Measurements from ENCODE around the gene XYLT1. TPM values are rescaled to one million over a fixed set of nuclear protein-coding genes. Genes with fewer than 3 reads are reported as not detected.

XYLT1 gene
- total RNA-seq, 1 donor from 2014 or later, result 41.6 TPM

DNA sequence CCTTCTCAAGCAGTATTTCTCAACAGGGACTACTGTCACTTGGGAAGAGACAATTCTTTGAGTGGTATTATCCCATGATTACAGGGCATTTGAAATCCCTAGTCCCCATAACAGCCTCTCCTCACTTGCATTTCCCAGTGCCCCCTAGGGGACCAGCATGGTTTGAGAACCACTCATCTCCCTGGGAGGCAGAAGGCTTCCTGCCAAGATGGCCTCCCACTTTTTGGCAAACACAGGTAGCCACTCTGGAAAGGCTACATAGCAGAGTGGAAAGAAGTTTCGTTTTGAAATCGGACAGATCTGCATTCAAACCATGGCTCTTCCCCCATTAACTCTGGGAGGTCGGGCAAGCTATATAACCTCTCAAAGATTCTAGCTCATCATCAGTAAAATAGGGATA is 256.8 kb downstream of the XYLT1 start:
- intact Hi-C loops (cut with micrococcal nuclease), result loop anchor here (2.0 to 5.0 kb wide), 2 partner anchors 155 to 253 kb away; no protein-coding TSS in a partner anchor

DNA sequence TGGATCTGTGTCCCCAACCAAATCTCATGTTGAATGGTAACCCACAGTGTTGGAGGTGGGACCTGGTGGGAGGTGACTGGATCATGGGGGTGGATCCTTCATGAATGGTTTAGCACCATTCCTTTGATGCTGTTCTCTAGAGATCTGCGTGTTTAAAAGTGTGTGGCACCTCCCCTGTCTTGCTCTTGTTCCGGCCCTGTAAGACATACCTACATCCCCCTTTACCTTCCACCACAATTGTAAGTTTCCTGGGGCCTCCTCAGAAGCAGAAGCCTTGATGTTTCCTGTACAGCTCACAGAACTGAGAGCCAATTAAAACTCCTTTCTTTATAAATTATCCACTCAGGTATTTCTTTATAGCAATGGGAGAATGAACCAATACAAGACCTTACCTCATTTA is 257.7 kb downstream of the XYLT1 start:
- intact Hi-C loops (cut with micrococcal nuclease), result loop anchor here (2.0 to 5.0 kb wide), 2 partner anchors 156 to 254 kb away; no protein-coding TSS in a partner anchor

DNA sequence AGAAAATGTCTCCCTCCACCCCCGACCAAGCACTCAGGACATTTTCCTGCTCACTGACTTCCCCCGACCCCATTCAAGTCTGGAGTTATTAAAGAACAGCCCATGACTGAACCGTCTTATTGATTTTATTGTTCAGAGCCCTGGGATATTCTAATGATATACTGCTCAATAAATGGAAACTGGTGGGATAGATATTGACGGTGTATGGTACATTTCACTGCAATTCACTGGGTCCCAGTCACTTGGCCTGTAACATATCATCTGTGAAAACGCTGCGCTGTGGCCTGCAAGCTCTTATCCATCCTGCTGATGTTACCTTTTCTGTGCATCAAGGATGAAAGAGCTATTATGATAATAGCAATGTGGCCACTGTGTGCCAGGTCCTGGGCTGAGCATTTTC is 258.2 kb downstream of the XYLT1 start:
- intact Hi-C loops (cut with micrococcal nuclease), result loop anchor here (2.0 to 5.0 kb wide), 2 partner anchors 156 to 255 kb away; no protein-coding TSS in a partner anchor

DNA sequence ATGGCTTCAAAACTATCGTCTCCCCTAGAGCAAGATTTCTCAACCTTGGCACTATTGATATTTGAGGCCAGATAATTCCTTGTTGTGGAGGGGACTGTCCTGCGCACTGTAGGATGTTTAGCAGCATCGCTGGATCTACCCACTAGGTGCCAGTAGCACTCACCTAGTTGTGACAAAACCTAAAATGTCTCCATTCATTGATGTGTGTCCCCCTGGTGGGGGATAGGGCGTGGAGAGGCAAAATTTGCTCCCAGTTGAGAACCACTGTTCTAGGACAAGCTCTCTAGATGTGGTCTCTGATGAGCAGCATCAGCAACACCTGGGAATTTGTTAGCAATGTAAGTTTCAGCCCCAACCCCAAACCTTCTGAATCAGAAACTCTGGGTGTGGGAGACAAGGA is 259.0 kb downstream of the XYLT1 start:
- intact Hi-C loops (cut with micrococcal nuclease), result loop anchor here (1.0 to 5.0 kb wide), 3 partner anchors 157 to 368 kb away; no protein-coding TSS in a partner anchor

DNA sequence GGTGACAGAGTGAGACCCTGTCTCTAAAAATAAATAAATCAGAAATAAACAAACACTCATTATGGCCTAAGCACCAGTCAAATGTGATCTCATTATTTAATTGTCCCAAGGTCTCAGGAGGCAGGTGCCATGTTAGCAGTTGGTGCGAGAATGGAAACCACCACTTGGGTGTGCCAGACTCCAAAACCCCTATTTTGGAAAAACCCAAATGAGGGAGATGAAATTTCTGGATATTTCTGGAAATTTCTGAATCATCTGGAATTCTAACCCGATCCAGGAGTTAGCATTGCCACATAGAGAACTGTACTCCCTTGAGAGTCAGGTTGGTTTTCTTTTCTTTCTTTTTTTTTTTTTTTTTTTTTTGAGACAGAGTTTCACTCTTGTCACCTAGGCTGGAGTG is 264.0 kb downstream of the XYLT1 start:
- intact Hi-C loops (cut with micrococcal nuclease), result no loop called here

DNA sequence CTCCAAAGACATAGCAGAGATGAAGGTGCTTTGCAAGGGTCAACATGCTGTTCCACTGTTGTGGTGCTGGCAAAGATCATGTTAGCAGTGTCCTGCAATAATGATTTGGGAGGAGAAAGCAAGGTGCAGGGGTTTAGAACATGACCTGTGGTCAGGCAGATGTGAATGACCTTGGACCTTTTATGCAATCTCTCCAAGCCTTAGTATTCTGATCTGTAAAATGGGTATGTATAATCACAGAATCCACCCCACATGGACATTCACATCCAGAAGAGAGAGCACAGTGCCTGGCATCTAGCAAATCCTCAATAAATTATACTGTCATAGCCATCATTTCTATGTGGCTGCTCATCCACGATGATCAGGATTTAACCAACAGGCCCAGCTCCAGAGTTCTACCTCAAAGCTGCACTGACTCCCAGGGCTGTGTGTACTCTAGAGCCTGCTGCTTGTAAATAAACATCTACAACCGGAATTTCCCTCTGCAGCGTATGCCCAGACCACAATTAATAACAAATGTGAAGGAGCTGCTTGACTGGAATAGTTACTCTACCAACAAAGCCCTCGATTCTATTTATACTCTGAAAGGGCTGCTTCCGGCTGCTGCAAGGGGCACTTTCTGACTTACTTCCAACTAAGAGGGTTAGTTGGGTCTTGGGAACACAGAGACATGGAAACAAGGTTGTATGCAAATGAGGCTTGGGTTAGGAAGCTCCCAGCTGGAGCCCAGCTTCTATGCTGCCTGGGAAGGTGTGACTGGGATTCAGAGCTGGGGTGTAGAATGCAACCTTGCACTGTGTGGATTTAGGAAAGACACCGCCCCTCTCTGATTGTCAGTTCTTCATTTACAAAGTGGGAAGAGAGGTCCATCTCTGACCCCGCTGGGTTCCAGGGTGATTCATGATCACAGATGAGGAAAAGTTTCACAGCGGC is 265.2 kb downstream of the XYLT1 start:
- intact Hi-C loops (cut with micrococcal nuclease), result no loop called here

DNA sequence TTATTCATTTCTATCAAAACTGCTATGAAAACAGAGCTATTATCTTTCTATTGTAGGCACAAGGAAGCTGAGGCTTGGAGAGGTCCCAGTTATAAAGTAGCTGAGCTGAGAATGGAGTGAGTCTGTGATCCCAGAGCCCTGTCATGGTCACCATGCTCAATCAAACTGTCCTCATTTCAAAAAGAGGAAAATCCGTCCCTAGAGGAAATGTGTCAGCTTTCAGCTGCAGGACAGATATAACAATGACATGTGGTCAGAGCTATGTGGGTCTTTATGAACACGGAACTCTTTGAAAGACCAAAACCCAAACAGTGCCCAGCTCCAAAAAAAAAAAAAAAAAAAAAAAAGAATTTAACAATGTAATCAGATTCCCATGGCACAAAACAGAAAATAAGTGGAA is 266.1 kb downstream of the XYLT1 start:
- intact Hi-C loops (cut with micrococcal nuclease), result no loop called here

DNA sequence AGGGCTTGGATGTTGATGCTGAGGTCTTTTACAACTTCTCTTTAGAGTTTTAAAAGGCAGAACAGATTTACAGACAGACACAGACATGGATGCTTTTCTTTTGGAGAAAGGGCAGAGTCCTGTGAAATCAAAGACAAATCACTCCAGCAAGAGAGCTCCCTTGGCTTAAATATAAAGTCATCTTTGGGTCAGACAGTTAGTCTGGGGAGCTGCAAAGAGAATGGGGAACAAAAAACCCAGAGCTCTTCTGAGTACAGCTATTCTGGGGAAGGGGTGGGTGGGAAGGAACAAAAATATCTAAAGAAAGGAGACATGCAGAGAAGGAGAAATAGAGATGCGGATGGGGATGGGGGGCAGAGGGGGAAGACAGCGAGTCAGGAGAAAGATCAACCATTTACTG is 266.6 kb downstream of the XYLT1 start:
- intact Hi-C loops (cut with micrococcal nuclease), result no loop called here

DNA sequence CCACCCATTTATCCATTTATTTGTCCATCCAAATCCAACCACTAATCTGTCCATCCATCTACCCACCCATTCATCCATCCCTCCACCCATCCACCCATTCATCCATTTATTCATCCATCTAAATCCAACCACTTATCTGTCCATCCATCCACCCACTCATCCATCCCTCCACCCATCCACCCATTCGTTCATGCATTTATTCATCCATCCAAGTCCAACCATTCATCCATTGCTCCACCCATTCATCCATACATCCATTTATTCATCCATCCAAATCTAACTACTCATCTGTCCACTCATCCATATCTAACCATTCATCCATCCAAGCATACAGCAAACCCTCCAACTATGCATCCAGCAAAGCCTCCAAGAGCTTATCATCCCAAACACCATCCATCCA is 267.3 kb downstream of the XYLT1 start:
- intact Hi-C loops (cut with micrococcal nuclease), result no loop called here

DNA sequence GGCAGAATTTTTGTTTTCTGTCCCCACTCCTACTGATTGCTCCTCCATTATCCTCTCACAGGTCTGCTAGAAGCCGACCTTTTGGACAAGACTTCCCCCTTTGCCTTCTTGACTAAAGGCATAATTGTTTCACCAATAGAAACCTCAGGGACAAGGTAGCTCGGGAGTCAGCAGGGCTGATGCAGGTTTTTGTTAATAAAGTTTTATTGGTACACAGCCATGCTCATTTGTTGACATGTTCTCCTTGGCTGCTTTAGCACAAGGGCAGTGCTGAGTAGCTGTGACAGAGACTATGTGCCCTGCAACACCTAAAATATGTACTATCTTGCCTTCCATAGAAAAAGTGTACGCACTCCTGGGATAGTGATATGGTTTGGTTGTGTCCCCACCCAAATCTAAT is 271.6 kb downstream of the XYLT1 start:
- intact Hi-C loops (cut with micrococcal nuclease), result no loop called here

DNA sequence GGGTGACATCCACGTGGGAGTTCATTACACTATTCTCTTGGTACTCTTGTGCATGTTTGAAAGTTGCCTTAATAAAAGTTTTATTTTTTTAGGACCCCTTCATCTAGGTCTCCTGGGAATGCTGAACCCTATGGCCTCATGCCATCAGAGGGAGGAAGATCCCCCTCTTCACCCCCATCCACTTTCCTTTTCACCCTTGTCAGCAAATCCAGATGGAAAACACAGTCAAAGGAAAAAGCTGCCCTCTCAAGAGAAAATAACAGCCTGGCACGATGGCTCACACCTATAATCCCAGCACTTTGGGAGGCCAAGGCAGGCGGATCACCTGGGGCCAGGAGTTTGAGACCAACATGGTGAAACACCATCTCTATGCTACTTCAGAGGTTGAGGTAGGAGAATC is 274.2 kb downstream of the XYLT1 start:
- intact Hi-C loops (cut with micrococcal nuclease), result no loop called here

DNA sequence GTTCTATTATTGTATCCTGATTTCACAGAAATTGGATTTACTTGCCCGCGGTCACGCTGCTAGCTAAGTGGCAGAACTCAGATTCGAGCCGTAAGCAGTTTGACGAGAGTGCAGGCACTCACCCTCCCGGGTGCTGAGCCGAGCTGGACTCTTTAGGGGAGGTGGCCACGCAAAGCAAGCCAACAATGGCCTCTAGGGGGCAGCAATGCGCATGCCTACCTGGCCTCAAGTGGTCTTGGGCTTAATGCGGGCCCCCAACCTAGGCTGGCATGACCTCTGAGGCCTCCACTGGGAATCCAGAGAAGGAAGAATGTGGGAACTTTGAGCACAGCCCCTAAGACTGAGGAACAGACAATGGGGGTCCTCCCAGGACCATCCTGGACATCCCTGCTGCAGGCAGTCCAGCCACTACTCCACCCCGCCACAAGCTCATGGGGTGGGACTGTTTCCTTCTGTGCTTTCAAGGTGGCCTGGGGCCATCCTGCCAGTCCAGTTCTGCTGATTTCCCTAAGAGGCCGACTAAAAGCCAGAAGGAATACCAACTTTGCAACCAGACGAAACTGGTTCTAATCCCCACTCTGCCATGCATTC is 276.5 kb downstream of the XYLT1 start:
- intact Hi-C loops (cut with micrococcal nuclease), result loop anchor here (1.0 to 5.0 kb wide), 3 partner anchors 153 to 383 kb away; no protein-coding TSS in a partner anchor

DNA sequence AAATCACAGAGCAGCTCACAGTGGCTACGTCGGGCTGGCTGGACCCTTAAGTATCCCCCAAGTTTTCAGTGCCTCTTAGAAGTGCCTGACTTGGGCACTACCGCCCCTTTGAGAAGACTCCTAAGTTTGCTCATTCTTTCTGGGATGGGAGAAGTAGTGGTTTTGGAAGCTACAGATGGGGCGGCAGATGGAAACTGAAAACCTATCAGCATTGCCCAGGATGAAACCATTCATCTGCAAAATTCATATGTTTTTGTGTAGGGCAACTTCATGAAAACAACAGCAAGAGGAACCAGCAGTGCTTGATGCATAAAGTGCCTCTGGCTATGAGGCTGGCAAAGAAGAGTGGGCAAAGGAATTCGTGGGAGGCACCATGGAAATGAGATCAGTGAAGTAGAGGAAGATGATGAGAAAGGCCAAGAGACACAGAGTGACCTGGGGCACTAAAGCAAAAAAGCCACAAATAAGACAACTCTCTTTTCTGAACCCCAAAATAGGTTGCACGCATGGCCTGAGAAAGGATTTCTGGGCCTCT is 277.1 kb downstream of the XYLT1 start:
- intact Hi-C loops (cut with micrococcal nuclease), result loop anchor here (1.0 to 5.0 kb wide), 3 partner anchors 154 to 384 kb away; no protein-coding TSS in a partner anchor

DNA sequence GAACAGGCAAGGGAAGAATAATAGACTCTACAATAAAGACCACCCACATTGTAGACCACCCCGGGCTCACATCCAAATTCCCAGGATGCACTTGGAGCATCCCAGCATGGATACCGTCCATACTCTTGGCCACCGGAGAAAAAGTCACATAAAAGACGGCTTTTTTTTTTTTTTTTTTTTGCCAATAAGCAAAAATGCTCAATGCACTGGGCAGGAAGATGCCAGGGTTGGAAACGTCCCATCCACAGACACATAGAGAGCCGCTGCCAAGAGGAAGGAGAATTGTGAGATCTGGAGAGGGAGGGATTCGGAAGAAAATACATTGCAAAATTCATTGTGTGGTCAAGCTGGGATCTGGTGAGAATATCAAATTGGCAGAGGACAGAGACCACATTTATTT is 286.7 kb downstream of the XYLT1 start:
- intact Hi-C loops (cut with micrococcal nuclease), result no loop called here

DNA sequence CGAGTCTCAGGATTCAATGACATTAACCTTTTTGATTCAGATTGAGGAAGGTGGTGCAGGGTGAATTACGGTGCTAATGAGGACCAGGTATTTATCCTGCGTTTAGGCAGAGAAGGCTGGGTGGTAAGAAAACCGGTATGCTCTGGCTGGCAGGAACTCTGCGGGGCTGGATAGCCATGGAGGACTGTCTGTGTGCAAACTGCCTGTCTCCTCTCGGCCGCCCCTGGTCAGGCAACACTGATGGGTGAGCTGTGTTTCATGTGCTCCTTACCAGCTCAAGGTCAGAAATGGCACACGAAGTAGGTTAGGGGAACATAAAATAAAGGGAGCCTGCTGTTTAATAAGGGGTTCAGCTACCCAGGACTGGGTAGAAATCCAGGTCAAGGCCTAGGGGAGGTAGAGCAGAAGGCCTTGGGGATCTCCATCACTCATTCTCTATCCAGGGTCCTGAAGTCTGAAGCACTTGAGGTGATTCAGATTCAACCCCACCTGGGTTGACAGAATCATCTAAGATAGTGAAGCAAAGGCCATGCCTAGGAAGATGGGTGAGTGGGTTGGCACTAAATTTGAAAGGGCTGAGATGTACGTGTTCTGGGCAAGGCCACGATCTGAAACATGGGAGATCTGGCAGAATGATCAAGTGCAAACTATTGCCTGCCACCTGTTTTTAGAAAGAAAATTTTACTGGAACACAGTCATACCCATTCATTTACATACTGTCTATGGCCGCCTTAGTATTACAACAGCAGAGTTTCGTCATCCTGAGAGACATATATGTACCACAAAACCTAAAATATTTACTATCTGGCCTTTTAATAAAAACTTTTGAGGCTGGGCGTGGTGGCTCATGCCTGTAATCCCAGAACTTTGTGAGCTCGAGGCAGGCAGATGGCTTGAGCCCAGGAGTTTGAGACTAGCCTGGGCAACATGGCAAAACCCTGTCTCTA is 292.5 kb downstream of the XYLT1 start:
- intact Hi-C loops (cut with micrococcal nuclease), result no loop called here

DNA sequence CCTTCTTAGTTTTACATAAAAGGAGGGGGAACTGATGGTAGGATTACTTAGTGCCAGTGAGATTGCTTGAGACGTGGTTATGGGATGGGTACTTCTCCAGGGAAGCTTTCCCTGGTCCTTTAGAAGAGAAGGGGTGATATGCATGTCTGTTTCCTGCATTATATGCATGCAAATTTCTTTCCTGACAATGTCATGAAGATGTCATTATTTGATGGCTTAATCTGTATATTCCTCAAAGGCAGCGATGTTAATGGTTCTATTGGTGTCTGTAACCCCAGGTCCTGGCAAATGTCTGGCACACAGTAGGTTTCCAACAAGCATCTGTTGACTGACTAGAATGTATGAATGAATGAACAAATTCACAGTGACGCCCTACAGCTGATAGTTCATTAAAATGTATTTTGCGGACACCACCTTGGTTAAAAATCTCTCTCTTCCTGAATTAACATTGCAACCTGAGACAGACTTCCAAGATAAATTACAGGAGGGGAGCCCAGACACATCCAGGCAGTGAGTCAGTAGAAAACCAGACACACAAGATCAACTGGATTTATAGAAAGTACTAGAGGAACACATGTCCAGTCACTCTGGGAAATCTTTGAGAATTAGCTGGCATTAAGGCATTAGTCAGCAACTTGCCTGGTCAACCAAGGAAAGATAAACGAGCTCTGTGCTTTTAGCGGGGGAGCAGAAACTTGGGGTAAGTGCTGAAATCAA is 293.4 kb downstream of the XYLT1 start:
- intact Hi-C loops (cut with micrococcal nuclease), result no loop called here

DNA sequence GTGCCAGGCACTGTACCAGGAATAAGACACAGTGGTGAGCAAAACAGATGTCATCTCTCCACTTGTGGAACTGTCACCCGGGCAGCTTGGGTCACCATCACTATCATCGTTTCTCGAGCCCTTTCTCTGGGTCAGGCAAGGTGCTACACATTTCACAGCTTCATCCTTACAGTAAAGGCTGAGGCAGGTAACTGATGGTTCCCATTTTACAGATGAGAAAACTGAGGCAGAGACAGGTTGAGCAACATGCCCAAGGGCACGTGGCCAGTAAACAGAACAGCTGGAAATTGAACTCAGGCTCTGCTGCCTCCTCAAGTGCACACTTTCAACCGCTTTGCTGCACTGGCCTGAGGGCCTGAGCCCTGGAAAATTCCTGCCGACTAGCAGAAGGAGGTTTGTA is 294.6 kb downstream of the XYLT1 start:
- intact Hi-C loops (cut with micrococcal nuclease), result no loop called here

DNA sequence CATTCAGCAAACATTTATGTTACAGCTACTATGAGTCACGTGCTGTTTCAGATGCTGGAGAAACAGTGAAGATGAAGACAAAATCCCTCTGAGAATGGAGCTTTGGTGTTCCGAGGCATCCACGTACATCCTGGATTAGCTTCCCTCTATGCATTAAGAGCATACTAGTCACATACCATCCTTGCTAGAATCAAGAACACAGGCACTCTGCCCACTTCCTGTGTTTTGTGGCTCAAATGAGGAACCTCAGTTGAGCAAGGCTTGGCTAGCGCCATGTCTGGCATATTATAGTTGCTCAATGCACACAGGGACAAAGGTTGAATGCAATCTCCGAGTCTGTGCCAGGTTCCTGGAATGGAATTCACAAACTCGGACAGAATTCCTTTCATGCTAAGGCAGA is 297.5 kb downstream of the XYLT1 start:
- intact Hi-C loops (cut with micrococcal nuclease), result no loop called here

DNA sequence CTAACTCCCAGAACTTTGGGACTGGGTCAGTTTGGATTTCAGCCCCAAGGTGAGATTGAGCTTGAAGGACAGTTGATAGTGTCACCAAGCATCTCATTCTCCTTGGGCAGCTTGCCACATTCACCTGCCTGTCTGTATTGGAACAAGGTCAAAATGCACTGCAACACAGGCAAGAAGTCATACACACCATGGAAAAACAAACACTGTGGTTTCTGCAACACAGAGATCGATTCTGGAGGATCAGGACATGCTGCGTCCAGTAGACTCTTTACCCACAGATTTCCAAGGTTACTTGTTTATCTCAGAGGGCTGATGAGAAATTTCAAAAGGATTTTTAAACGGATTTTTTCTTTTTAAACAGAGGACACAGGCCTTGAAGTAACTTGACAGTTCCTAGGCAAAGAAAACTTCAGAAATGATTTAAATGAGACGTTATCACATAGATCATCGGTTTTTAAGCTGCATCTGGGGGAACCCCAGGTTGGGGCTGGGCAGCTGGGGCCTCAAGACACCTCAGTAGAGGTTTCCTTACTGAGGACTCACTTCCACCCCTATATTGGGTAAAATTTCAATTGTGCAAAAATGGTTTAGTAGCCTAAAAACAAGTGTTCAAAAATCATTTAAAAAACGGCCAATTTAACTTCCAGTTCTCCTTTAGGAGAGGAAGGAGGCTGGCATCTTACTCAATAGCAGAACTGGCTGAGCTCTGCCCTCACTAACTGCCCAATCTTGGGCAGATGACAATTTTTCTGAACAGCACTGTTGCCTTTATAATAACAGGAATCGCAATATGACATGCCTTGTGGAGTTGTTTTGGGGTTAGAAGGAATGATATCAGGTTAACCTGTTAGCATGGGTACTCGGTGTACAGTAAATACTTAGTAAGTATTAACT is 299.3 kb downstream of the XYLT1 start:
- intact Hi-C loops (cut with micrococcal nuclease), result no loop called here
